Posterior vena cava (tissue), 2 donors: ENCODE results near the gene ADAP1. TPM values are rescaled to one million over a fixed set of nuclear protein-coding genes. Genes with fewer than 3 reads are reported as not detected.

Experiments
- DNase-seq: peaks from one replicate; pipeline ENCODE4 v3.0.0-alpha.2; 2020; ENCODE audit warnings: low spot score
- intact Hi-C, 2 donors: fragments of 100-400 bp; cut with DNase I; formaldehyde crosslinking; loops; one replicate each; pipeline versions ENCODE4 v1.14.1 to v1.14.2; 2022 to 2023
- total RNA-seq, 2 donors: library from RNA; stranded (reverse); fragmentation: NEBNext Ultra II Directional; extraction: Animal tissue kit (Norgen Biotek cat#: 25700); gene quantifications; one replicate each; pipeline ENCODE4 v1.2.1, GENCODE V29; 2021
- donor health status: DM: yes; HTN: yes; CAD: no.
- donor health status: DM: yes; HTN: yes; CAD: no.

ADAP1 gene
- total RNA-seq, 2 donors from 2014 or later = 16.3 to 17.8 TPM

GRCh38 chr7:990933-991728 is 36.7 kb upstream of the ADAP1 start:
- intact Hi-C loops = no loop called here
- no peak for DNase-seq

GRCh38 chr7:990352-990932 is 36.0 kb upstream of the ADAP1 start:
- intact Hi-C loops = no loop called here

DNA sequence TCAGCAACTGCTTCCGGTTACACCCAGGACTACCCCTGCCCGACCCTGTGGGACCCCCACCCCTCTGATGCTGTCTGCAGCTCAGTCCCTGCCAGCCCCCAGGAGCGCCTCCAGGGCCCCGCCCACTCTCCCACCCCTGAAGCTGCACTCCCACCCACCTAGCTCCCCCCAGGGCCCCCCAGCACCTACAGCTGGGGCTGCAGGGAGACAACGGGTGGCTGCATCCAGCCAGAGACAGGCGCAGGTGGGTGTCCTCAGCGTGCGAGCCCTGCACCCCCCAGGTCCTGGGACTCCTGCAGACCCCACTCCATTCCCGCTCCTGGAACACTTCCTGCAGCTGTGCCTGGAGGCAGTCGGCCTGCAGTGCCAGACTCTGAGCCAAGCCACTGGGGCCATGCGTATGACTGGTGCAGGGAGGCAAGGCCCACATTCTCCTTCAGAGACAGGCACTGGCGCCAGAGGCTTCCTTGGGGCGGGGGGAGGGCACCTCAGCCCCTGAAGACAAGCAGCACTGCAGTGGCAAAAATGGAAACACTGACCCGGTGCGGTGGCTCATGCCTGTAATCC is 34.6 kb upstream of the ADAP1 start:
- DNase-seq = no peak
- intact Hi-C loops = no loop called here

More at GRCh38 chr7:990352-990932, 36.0 kb upstream of the ADAP1 start:
- no peak for DNase-seq

DNA sequence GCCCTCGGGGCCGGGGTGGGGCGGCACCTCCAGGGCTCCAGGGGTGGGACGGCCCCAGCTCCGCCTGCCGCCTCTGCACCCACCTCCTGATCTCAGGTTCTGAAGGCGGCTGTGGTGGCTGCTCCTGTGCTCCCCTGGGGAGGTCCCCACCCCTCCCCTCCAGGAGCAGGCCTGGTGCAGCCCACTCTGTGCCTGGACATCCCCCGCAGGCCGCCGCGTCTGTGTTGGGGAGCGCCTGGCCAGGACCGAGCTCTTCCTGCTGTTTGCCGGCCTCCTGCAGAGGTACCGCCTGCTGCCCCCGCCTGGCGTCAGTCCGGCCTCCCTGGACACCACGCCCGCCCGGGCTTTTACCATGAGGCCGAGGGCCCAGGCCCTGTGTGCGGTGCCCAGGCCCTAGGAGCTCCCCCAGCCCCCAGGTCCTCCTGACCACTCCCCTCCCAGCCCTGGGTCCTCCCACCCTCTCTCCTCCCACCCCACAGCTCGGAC is 34.0 kb upstream of the ADAP1 start:
- no peak for DNase-seq
- intact Hi-C loops = no loop called here

DNA sequence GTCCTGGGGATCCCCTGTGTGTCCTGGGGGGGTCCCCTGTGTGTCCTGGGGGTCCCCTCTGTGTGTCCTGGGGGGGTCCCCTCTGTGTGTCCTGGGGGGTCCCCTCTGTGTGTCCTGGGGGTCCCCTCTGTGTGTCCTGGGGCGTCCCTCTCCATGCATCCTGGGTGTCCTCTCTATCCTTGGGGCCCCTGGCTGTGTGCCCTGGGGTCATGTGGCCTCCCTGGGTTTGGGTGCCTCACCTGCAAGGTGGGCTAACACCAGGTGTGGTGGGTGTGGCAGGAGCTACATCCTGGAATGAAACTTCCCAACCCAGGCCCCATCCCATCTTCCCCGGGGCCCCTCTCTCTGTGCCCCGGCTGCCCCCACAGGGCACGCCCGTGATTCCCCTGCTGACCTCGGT is 33.4 kb upstream of the ADAP1 start:
- intact Hi-C loops = no loop called here
- no peak for DNase-seq

GRCh38 chr7:986766-987751 is 32.6 kb upstream of the ADAP1 start:
- DNase-seq = no peak
- intact Hi-C loops = no loop called here

- intact Hi-C loops = loop anchor here in 1 of 2 donors (2.0 kb wide), 1 partner anchor 83 kb away; no protein-coding TSS in a partner anchor
- DNase-seq = no peak
These were observed 31.6 kb upstream of the ADAP1 start for GRCh38 chr7:985915-986741.

- DNase-seq = no peak
- intact Hi-C loops = loop anchor here in 1 of 2 donors (2.0 kb wide), 1 partner anchor 84 kb away; no protein-coding TSS in a partner anchor
These were observed 30.6 kb upstream of the ADAP1 start for GRCh38 chr7:985127-985416.

- DNase-seq = no peak
- intact Hi-C loops = loop anchor here in 1 of 2 donors (2.0 kb wide), 1 partner anchor 84 kb away; no protein-coding TSS in a partner anchor
These were observed 30.1 kb upstream of the ADAP1 start for GRCh38 chr7:984361-985126.

GRCh38 chr7:983616-984071 is 29.2 kb upstream of the ADAP1 start:
- intact Hi-C loops = loop anchor here in 1 of 2 donors (2.0 kb wide), 1 partner anchor 85 kb away; no protein-coding TSS in a partner anchor
- DNase-seq = no peak

GRCh38 chr7:983004-983615 is 28.6 kb upstream of the ADAP1 start, which contains the start of gene CYP2W1:
CYP2W1 (plus strand) TSS chr7:983181; CDS start chr7:983212, 31 bp downstream.
- intact Hi-C loops = no loop called here
- no peak for DNase-seq

DNA sequence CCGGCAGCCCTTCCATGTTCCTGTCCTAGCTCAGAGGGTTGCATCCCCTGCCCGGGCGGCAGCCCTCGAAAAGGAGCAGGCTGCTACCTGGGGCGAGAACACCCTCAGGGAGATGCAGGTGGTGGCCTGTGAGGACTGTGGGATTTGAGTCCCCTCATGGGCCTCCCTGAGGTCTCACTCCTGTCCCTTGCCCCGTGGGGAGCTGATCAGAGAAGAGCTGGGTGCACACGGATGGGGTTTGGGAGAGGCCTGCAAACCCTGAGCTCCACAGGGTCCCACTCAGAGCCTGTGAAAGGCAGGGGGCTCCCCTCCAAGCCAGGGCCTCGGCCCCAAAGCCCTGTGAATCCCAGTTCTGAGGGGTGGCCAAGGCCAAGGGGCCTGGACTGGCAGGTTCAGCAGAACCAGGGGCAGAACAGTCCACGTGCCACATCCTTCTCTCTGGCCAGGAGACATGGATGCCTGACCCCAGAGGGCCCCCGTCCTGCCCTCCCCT is 28.1 kb upstream of the ADAP1 start:
- intact Hi-C loops = no loop called here
- no peak for DNase-seq

DNA sequence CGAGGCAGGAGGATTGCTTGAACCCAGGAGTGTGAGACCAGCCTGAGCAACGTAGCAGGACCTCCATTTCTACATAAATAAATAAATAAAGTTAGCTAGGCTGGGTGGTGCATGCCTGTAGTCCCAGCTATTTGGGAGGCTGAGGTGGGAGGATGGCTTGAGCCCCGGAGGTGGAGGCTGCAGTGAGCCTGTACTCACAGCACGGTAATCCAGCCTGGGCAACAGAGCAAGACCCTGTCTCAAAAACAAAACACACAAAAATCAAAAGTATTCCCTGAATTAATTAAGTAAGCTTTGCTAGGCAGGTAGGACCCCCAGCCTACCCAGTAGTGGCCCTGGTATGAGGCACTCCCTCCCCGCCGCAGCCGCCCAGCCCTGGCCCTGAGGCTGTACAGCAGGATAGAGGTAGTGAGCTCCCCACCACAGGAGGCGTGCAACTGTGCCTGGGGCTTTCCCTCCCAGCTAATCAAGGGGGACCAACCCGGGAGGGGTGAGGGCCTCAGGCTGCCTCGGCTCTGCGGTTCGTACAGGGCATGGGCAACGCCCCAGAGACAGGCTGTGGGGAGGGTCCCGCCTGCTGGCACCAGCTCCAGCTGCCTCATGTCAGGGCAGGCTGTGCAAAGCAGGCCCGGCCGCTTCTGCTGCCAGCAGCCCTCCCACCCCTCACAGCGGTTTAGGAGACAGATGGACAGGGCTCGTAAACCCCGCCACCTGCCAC is 27.5 kb upstream of the ADAP1 start:
- DNase-seq = no peak
- intact Hi-C loops = no loop called here

DNA sequence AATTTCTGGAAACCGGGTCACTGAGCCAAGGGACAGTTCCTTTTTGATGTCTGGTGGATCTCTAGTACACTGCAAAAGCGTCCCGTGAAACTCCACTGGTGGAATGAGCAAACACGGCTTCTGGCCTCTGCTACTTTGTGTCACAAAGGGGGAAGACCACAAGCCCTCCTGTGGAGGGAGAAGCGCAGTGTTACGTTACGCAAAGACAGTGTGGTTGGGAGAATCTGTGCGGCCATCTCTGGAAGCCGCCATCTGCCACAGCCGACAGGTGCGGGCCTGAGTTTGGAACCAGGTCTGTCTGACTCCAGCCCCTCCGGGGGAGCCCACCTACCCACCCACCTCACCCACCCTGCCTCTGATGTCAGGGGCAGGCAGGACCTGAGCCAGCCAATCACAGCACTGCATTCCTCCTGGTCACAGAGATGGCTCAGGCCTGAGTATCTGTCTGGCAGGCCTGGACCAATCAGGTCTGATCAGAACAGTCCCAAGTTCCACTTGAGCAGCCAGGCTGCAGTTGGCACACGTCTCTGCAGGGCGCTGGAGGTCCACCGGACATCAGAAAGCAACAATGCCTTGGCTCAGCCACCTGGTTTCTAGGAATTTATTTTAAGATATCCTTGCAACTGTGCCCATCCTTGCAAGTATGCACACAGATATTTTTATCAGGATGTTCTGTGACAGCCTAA is 25.5 kb upstream of the ADAP1 start:
- intact Hi-C loops = no loop called here
- no peak for DNase-seq

- no peak for DNase-seq
- intact Hi-C loops = no loop called here
These were observed 24.7 kb upstream of the ADAP1 start for GRCh38 chr7:979151-979550.
